GM10248 (cell line): ENCODE results near the gene MANEAL.
"Not testable (repeated sequence)": the region's sequence is repeated elsewhere in the genome, so short reads cannot be mapped to it uniquely, and the experiment has no call there.

Experiments
- CTCF ChIA-PET: fragments of 300-600 bp; sonication (Branson Sonifier 250); formaldehyde crosslinking; extraction: SDS; loops from one replicate; lab custom pipeline; 2021; ENCODE audit warnings: antibody characterized with exemption; lab: Yijun Ruan, JAX
- POLR2A ChIA-PET: fragments of 350-650 bp; sonication (Branson Sonifier 250); formaldehyde crosslinking; extraction: SDS; loops from one replicate; lab custom pipeline; 2020; ENCODE audit warnings: antibody characterized with exemption; lab: Yijun Ruan, JAX
- DNase-seq: peaks from one replicate; pipeline ENCODE4 v3.0.0; 2012; ENCODE audit errors: extremely low spot score
- TF ChIP-seq, protein P1 (sequence below): IDR thresholded peaks from 2 replicates; pipeline ENCODE4 v1.5.1; 2012; ENCODE audit warnings: mild to moderate bottlenecking, low read depth; ENCODE audit errors: extremely low read depth, missing control alignments, control extremely low read depth

MANEAL gene

DNA sequence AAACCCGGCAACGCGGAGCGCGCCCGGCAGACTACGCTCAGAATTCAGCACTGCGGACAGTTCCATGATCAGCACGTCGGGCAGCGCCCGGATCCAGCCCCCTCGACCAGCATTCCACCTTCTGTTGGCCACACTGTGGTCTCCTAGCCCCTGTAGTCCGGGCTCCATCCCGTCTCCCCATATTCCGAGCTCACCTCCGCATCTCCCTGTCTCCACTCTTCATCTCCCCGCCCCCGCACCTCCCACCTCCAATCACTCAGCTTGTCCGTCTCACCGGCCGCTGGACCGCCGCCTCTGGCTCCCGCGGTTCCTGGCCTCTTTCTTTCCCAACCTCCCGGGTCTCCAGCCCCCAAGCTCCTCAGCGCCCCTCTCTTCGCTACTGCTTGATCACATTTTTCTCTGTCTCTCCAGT lies 29.2 kb upstream of the MANEAL start:
- peak; percentile 73 for DNase-seq
- TF ChIP-seq, protein P1, sequence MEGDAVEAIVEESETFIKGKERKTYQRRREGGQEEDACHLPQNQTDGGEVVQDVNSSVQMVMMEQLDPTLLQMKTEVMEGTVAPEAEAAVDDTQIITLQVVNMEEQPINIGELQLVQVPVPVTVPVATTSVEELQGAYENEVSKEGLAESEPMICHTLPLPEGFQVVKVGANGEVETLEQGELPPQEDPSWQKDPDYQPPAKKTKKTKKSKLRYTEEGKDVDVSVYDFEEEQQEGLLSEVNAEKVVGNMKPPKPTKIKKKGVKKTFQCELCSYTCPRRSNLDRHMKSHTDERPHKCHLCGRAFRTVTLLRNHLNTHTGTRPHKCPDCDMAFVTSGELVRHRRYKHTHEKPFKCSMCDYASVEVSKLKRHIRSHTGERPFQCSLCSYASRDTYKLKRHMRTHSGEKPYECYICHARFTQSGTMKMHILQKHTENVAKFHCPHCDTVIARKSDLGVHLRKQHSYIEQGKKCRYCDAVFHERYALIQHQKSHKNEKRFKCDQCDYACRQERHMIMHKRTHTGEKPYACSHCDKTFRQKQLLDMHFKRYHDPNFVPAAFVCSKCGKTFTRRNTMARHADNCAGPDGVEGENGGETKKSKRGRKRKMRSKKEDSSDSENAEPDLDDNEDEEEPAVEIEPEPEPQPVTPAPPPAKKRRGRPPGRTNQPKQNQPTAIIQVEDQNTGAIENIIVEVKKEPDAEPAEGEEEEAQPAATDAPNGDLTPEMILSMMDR = no peak
- ChIA-PET CTCF (no interaction called here), POLR2A (no interaction called here)

DNA sequence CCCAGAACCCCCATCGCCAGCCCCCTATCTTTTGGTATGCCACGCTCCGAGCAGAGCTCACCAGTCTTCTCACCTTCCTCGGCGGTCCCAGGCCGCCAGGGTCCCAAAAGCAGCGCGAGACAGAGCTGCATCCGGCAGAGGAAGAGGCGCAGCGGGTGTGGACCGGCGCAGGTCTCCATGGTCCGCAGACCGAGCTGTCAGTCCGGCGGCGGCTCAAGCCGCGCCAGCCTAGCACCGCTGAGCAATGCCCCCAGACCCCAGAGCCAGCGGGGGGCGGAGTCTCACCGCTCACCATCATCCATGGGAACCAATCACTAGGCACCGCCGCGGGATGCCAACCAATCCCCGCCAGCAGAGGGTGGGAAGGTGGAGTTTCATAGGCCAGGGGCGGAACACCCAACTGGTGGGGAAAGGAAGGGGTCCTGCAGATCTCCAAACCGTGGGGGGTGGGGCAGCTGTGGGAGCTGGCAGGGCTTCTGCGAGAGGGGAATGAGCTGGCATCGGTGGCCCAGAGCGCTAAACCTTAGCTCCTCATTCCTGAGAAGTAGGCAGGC lies 28.7 kb upstream of the MANEAL start, which contains the start of gene EPHA10:
Gene EPHA10 (minus strand): TSS at position 233 of the 554 bp plus-strand sequence. CDS start 54 bp downstream, at position 179.
- ChIA-PET POLR2A (no interaction called here), CTCF (interaction anchor here (1.1 to 1.4 kb wide), 4 partner anchors 10 to 278 kb away, joined by 3 to 5 read pairs (median 4); partner anchors contain the start of gene MEAF6)
- no peak for DNase-seq
- TF ChIP-seq, protein P1 = no peak

DNA sequence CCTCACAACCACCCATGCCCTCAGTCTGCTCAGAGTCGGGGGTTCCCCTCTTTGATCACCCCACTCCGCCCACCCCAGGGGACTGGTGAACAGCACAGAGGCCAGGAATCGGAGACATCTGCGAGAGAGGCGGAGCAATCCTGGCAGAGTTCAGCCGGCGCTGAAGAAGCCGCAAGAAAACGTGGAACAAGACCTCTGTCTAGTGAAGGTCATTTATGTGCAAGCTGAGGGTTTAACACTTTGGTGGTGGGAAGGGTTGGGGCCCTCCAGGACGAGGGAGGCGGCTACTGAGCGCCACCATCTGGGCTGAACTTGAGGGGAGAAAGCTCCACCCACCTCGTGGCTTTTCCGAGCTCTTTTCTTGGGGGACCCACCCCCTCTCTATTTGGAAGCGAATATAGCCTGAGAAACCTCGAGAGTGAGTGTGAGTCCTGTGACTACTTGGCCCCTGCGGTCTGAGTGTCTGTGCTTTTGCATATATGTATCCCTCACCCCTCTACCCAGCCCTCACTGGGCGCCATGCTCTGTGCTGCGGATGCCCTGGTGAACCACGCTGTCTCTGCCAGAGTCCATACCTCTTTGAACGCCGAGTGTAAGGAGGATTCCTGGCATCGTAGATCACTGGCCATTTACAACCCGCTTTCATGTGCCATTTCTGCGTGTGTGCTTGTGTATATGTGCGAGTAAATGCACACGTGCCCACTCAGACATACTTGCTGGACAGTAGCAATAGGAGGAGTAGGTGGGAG lies 27.6 kb upstream of the MANEAL start:
- TF ChIP-seq, protein P1 = no peak
- CTCF ChIA-PET = interaction anchor here (1.1 to 1.6 kb wide), 5 partner anchors 11 to 279 kb away, joined by 3 to 5 read pairs (median 4); partner anchors contain the start of gene MEAF6
- POLR2A ChIA-PET = interaction anchor here (0.6 kb wide), 1 partner anchor 1605 kb away, joined by 7 read pairs; no protein-coding TSS in a partner anchor
- no peak for DNase-seq

DNA sequence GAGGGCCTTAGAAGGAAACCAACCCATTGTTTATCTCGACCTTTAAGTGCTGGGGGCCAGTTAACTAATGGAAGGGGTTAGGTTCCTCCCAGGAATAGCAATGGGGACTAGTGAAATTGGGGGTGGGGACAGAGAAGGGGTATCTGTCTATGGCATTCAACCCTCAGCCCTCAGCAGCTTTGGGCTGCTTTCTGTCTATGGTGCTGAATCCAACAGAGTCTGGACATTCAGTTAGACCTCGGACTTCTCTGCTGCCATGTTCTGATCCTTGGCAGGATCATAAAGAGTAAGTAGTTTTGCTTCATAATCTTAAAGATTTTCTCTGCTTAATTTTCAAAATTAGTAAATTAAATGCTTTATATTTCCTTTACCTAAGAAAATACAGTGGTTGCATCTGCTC lies 26.2 kb upstream of the MANEAL start:
- ChIA-PET POLR2A (no interaction called here), CTCF (no interaction called here)
- no peak for DNase-seq
- TF ChIP-seq, protein P1 = no peak

DNA sequence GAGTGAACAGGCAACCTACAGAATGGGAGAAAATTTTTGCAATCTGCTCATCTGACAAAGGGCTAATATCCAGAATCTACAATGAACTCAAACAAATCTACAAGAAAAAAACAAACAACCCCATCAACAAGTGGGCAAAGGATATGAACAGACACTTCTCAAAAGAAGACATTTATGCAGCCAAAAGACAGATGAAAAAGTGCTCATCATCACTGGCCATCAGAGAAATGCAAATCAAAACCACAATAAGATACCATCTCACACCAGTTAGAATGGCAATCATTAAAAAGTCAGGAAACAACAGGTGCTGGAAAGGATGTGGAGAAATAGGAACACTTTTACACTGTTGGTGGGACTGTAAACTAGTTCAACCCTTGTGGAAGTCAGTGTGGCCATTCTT lies 22.2 kb upstream of the MANEAL start:
- CTCF ChIA-PET = interaction anchor here (1.0 to 2.1 kb wide), 2 partner anchors 12 to 49 kb away, joined by 3 to 4 read pairs; no protein-coding TSS in a partner anchor
- POLR2A ChIA-PET, DNase-seq: not testable (repeated sequence)

DNA sequence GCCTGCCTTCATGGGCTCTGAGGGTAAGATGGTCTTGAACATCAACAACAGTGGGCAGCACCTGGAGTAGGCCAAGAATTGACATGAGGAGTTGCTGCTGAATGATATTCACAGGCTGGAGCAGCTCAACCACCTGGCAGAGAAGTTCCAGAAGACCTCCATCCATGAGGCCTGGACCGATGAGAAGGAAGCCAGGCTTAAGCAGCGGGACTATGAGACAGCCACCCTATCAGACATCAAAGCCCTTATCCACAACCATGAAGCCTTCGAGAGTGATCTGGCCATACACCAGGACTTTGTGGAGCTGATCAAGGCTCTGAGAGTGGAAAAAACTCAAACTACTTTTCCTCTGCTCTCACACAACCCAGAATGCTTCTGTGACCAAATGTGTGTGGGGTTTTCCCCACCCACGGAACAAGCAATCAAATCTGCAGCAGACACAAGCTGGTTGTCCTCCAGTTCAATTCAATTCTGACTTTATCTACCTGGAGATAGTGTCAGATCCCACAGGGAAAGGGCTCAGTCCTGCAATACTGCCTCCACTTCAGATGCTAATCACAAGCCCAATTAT lies 16.6 kb upstream of the MANEAL start:
- TF ChIP-seq, protein P1 = no peak
- ChIA-PET CTCF (interaction anchor here (1.2 to 3.0 kb wide), 2 partner anchors 12 to 174 kb away, joined by 4 to 11 read pairs; partner anchors contain the start of gene EPHA10), POLR2A (no interaction called here)
- peak; percentile 42 for DNase-seq
